GM19467 (cell line): ENCODE data around the gene FAM222A.

Source experiments
- ATAC-seq: cut with Tn5 transposase; IDR thresholded peaks from one replicate; pipeline ENCODE4 v1.9.1; 2021; ENCODE audit warnings: mild to moderate bottlenecking, moderate library complexity; ENCODE audit not compliant: unreplicated experiment

The FAM222A gene

GRCh38 chr12:109713187-109714070, at the start of gene FAM222A:
Gene FAM222A, plus strand, starts transcription at chr12:109713825. Its CDS starts 30,322 bp downstream, at chr12:109744147.
- peak; percentile 91 for ATAC-seq

- no peak for ATAC-seq
These were observed 49.2 kb upstream of the FAM222A start for GRCh38 chr12:109664402-109664801.

- no peak for ATAC-seq
These were observed 47.6 kb upstream of the FAM222A start for GRCh38 chr12:109666068-109666467.

- no peak for ATAC-seq
These were observed 42.9 kb upstream of the FAM222A start for GRCh38 chr12:109670731-109671130.

- no peak for ATAC-seq
These were observed 42.1 kb upstream of the FAM222A start for GRCh38 chr12:109671502-109671901.

- no peak for ATAC-seq
These were observed 40.2 kb upstream of the FAM222A start for GRCh38 chr12:109673379-109673778.

- no peak for ATAC-seq
These were observed 39.7 kb upstream of the FAM222A start for GRCh38 chr12:109673884-109674283.

- ATAC-seq = no peak
These were observed 38.2 kb upstream of the FAM222A start for GRCh38 chr12:109675411-109675810.

- ATAC-seq = no peak
These were observed 36.3 kb upstream of the FAM222A start for GRCh38 chr12:109677279-109677691.

- ATAC-seq = no peak
These were observed 34.9 kb upstream of the FAM222A start for GRCh38 chr12:109678719-109679118.

GRCh38 chr12:109679501-109680263, 33.9 kb upstream of the FAM222A start:
- ATAC-seq = no peak

GRCh38 chr12:109680264-109681005, 33.2 kb upstream of the FAM222A start:
- ATAC-seq = no peak

GRCh38 chr12:109681986-109682707, 31.5 kb upstream of the FAM222A start:
- no peak for ATAC-seq

- ATAC-seq = no peak
These were observed 30.9 kb upstream of the FAM222A start for GRCh38 chr12:109682708-109683060.

GRCh38 chr12:109683316-109683715, 30.3 kb upstream of the FAM222A start:
- ATAC-seq = no peak

GRCh38 chr12:109685574-109686447, 27.8 kb upstream of the FAM222A start:
- ATAC-seq = no peak

- no peak for ATAC-seq
These were observed 27.1 kb upstream of the FAM222A start for GRCh38 chr12:109686523-109686922.

- no peak for ATAC-seq
These were observed 26.4 kb upstream of the FAM222A start for GRCh38 chr12:109687250-109687649.

GRCh38 chr12:109689426-109689825, 24.2 kb upstream of the FAM222A start:
- ATAC-seq = no peak

- no peak for ATAC-seq
These were observed 20.5 kb upstream of the FAM222A start for GRCh38 chr12:109693160-109693559.
